CD4-positive, alpha-beta T cell treated with Interleukin-17A for 4 hours (primary cell): ENCODE results near the gene TFCP2.
"Not testable (repeated sequence)": the region's sequence is repeated elsewhere in the genome, so short reads cannot be mapped to it uniquely, and the experiment has no call there.

Experiments
- DNase-seq: peaks from one replicate; pipeline ENCODE4 v3.0.0-alpha.2; 2020; ENCODE audit warnings: mixed read lengths

The TFCP2 gene

DNA sequence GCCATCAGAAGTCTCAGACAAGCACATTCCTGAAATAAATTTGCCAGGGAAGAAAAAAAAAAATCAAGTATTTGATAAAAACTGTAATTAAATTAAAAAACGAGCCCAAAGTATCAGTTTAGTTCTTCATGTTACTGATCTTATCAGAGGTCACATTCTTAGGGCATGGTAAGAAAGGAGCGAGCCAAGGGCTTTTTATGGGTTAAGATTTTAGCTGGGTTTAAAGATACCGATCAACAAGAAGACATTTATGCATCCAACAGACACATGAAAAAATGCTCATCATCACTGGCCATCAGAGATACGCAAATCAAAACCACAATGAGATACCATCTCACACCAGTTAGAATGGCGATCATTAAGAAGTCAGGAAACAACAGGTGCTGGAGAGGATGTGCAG lies 94.6 kb downstream of the TFCP2 start:
- not testable (repeated sequence) for DNase-seq

DNA sequence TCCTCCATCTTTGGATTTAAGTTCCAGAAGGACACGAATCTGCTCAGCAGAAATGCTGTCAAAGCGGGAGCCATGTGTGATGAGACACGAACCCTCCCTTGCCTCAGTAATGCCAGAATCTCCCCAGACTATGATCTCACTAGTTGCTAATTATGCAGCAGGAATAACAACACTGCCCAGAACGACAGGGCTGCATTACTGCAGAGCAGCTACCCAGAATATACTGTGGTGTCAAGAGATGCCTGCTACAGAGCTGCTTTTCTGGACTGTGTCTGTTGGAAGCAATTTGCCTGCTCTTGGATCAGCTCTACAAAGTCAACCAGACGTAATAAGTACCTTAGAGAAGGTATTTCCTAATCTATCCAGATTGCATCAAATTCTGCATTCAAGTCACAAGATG lies 95.0 kb downstream of the TFCP2 start:
- no peak for DNase-seq

DNA sequence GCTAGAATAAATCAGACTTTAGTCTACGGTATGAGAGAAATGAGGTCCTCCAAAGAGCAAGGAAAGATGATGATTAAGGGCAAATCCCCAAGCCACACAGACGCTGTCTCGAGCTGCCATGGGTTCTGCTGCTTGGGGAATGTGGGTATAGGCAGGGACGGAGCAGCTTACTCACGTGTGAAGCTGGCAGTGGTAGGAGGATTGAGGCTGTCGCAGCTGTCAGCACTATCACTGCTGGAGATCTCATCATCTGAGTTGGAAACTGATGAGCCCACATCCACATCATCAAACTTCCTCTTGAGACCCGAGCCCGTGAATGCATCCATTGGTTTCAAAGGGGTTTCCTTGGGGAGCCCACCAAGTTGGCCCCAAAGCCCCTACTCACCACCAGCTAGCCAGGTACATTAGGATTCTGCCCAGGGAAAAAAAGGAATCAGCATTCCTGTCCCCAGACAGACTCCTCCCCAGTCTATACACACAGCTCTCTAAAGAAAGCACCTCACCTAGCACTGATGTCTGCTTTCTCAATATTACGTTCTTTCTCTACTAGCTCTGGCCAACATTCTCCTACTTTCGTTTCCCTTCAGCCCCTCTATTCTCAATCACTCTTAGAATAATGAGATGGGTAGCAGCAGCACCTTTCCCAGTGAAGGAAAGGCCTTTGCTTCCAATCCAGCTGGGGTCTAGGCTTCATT lies 96.6 kb downstream of the TFCP2 start:
- peak; percentile 9 for DNase-seq

- no peak for DNase-seq
Measured at GRCh38 chr12:51075390-51075789, 97.5 kb downstream of the TFCP2 start.

DNA sequence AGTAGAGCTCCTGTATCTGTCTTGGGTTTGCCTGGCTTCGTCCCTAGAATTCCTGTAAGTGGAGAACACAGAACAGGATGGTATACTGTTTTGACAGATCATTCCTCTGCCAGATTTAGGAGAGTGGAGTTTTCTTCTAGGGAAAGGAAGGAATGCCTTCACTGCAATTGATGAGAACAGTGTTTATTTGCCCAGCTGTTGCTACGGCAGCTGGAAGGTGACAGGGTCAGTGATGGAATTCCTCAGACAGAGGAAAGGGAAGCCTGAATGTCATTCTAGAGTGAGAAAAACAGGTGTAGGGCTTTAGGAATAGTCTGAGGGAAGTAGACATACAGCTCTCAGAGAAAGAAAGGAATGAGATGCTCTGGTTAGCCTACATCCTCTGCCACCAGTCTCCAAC lies 101.3 kb downstream of the TFCP2 start:
- DNase-seq: no peak

- DNase-seq: no peak
Measured at GRCh38 chr12:51070004-51070403, 102.9 kb downstream of the TFCP2 start.

- no peak for DNase-seq
Measured at GRCh38 chr12:51067771-51068170, 105.2 kb downstream of the TFCP2 start.

- no peak for DNase-seq
Measured at GRCh38 chr12:51067229-51067628, 105.7 kb downstream of the TFCP2 start.

- no peak for DNase-seq
Measured at GRCh38 chr12:51065530-51065929, 107.4 kb downstream of the TFCP2 start.

GRCh38 chr12:51062631-51063397 lies 110.1 kb downstream of the TFCP2 start:
- no peak for DNase-seq

DNA sequence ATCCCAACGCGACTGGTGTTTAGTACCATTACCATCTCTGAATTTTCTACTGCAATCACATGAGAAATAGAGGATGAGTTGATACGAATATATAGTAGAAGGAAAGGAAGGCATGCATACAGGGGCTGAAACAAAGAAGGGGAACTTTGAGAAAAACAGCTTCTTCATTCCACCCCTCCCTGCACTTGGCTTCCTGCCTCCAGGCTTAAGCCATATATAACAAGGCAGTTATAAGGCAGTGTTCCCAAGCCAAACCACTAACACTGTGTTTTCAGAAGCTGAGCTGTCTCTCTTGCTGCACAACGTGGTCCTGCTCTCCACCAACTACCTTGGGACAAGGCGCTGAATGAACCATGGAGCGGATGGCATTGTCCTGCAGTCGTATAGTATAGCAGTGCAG lies 113.8 kb downstream of the TFCP2 start:
- DNase-seq: no peak

DNA sequence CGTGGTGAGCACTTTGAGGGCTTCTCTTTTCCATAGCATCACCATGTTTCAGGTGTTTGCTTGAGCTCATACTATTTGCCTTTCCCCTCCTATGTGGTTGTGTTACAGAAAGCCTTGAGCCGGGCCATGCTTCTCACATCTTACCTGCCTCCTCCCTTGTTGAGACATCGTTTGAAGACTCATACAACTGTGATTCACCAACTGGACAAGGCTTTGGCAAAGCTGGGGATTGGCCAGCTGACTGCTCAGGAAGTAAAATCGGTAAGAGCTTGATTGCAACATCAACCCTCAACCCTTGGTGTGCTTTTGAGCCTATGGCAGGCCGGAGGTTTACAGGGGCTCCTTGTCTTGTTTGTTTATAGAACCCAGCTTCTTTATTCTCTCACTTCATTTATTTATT lies 116.7 kb downstream of the TFCP2 start:
- DNase-seq: no peak

GRCh38 chr12:51055060-51055459 lies 117.9 kb downstream of the TFCP2 start:
- DNase-seq: no peak

DNA sequence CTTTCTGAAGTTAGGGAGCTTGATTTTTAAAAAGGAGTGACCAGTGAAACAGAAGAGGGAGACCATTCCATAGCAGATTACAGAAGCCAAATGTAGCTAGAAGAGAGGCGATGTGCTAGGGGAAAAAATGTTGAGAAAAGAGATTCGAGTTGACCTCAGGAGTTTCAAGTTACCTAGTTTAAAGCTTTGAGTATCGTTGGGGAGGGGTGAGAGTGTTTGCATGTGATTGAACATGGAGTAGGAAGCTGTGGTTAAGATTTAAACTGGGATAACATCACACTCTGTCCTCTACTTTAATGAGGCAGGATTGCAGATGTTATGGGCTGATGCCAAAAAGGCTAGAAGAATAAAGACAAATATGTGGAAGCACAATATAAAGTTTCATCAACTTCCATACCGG lies 121.1 kb downstream of the TFCP2 start:
- DNase-seq: no peak

DNA sequence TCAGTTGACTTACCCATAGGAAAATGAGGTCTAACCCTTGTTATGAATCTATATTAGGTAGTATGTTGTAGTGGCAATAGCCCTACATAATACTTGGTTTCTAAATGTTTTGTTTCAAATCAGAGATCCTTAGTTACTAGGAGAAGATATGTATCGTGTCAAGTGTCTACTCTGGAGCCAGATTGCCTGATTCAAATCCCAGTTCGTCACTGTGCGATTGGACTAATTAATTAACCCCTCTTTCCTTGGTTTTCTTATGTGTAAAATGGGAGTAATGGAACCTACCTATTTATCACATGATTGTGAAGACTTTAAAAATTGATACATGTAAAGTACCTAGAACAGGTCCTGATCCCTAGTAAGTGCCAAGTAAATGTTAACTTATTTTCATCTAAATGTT lies 123.4 kb downstream of the TFCP2 start:
- DNase-seq: no peak

DNA sequence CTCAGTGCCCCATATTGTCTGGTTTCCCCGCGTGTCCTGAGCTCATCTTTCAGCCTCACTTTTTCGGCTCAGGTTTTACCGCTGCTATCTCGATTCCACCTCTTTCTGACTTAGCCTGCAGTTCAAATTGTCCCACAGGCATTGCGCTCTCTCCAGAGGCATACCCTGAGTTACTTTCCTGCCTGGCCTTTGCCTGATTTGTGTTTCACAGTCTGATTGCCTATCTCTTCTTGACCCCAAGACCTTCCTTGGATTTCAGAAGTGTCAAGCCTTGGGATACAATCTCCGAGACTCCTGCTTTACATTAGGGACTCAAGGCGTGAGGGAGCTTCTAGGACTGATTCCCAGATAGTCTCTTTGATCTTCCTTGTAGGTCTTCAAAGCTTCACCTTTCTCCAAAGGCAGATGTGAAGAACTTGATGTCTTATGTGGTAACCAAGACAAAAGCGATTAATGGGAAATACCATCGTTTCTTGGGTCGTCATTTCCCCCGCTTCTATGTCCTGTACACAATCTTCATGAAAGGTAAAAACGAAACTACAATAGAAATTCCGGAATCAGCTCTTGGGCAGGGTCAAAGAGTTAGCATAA lies 124.2 kb downstream of the TFCP2 start:
- no peak for DNase-seq

DNA sequence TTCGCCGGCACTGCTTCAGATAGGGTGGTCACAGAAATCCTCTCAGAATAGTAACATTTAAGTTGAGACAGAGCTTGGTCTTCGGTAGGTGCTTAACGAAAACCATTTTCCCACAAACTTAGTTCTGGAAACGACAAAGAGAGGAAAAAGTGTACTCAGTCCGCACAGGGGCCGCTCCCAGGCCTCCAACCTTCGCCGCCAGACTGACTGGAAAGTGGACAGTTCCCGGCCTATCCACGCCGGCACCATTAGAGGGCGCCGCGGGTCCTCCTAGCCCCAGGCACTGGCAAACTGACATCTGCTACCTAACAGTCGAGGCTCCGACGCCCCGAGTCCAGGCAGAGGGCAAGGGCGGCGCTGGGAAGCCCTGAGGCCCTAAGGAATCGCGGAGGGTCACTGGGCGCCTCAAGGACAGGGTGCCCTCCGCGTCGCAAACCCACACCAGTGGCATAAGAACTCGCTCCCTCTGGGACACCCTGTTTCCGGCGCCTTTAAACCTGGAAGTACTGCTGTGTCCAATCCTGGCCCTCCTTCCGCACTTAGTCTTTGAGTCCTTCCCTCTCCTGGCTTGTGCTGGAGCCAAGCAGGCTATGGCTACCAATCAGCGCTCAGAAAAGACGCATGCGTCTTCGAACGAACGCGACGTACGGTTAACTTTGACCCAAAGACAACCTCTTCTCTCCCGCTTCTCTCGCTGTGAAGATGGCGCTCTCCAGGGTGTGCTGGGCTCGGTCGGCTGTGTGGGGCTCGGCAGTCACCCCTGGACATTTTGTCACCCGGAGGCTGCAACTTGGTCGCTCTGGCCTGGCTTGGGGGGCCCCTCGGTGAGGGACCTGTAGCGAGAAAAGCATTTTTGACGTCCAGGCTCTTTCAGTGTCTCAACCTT lies 125.0 kb downstream of the TFCP2 start, which contains the start of gene LETMD1:
TSS of gene LETMD1 (plus strand) at position 673 of the 886 bp plus-strand sequence. CDS start at position 703, 30 bp downstream.
- DNase-seq: peak; percentile 88
